Kidney tubule cell (primary cell): ENCODE measurements around the gene C12orf57.

Experiments used
- DNase-seq: peaks from one replicate; pipeline ENCODE4 v3.0.0-alpha.2; 2018; ENCODE audit warnings: low spot score

The C12orf57 gene

DNA sequence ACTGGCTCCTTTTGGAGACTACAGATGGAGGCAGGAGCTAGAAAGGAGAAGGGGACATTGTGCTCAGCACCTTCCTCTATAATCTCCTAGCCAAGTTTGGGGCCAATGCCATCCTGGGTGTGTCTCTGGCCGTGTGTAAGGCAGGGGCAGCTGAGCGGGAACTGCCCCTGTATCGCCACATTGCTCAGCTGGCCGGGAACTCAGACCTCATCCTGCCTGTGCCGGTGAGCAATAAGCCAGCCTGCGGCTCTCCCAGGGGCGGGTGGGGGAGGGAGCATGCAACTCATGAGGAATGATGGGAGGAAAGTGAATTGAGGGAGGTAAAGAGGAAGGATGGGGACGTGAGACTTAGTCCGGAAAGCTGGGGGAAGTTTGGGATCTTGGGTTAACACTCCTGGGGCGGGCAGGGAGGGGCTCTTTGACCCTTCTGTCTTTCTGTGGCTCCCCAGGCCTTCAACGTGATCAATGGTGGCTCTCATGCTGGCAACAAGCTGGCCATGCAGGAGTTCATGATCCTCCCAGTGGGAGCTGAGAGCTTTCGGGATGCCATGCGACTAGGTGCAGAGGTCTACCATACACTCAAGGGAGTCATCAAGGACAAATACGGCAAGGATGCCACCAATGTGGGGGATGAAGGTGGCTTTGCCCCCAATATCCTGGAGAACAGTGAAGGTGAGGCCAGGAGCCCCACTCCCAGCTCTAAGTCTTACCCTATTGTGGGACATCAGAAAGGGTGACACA is 26.2 kb upstream of the C12orf57 start:
- peak; percentile 67 for DNase-seq

DNA sequence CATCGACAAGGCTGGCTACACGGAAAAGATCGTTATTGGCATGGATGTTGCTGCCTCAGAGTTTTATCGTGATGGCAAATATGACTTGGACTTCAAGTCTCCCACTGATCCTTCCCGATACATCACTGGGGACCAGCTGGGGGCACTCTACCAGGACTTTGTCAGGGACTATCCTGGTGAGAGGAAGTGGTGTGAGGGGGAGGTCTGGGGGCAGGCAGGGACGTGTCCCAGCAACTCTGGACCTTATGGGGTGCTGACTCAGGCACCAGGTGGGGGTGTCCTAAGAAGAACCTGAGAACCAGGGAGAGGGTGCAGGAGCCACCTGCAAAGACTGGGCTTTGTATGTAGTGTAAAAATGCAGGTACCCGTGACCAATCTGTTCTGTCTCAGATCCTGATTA is 24.2 kb upstream of the C12orf57 start:
- DNase-seq: no peak

DNA sequence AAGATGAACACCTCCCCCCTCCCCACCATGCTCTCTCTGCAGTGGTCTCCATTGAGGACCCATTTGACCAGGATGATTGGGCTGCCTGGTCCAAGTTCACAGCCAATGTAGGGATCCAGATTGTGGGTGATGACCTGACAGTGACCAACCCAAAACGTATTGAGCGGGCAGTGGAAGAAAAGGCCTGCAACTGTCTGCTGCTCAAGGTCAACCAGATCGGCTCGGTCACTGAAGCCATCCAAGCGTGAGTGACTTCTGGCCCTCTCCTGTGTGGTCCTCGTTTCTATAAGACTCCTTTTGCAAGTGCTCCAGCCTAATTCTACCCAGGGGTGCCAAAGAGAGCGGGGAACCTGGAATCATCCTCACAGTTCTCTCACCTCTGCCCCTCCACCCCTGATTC is 22.3 kb upstream of the C12orf57 start:
- no peak for DNase-seq

DNA sequence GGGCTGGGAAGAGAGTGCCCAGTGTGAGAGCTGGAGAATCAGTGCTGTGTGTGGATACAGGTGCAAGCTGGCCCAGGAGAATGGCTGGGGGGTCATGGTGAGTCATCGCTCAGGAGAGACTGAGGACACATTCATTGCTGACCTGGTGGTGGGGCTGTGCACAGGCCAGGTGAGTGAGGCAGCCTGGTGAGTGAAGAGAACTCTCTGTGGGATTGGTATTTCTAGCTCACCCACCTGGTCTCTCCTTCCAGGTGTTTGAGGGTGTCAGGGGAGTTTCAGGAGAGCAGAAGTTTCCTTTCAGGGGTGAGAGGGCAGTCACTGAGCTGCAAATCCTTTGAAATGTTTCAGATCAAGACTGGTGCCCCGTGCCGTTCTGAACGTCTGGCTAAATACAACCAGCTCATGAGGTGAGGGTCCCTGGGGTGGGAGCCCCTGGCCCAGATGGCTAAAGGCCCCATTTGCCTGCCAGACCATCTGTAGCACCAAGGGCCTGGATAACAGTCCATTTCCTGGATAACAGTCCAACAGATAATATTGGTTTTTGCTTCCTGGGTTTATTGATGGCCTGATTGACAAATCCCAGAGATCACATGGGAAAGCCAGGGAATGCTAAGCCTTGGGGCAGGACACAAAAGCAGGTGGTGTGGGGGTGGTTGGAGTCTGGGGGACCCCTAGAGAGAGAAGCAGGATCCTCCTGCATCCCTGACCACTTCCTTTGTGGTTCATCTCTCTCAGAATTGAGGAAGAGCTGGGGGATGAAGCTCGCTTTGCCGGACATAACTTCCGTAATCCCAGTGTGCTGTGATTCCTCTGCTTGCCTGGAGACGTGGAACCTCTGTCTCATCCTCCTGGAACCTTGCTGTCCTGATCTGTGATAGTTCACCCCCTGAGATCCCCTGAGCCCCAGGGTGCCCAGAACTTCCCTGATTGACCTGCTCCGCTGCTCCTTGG is 21.6 kb upstream of the C12orf57 start:
- DNase-seq: peak; percentile 69

DNA sequence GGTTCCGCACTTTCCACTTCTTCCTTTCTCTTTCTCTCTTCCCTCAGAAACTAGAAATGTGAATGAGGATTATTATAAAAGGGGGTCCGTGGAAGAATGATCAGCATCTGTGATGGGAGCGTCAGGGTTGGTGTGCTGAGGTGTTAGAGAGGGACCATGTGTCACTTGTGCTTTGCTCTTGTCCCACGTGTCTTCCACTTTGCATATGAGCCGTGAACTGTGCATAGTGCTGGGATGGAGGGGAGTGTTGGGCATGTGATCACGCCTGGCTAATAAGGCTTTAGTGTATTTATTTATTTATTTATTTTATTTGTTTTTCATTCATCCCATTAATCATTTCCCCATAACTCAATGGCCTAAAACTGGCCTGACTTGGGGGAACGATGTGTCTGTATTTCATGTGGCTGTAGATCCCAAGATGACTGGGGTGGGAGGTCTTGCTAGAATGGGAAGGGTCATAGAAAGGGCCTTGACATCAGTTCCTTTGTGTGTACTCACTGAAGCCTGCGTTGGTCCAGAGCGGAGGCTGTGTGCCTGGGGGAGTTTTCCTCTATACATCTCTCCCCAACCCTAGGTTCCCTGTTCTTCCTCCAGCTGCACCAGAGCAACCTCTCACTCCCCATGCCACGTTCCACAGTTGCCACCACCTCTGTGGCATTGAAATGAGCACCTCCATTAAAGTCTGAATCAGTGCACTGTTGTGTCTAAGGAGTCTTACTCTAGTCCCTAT is 20.7 kb upstream of the C12orf57 start:
- no peak for DNase-seq

DNA sequence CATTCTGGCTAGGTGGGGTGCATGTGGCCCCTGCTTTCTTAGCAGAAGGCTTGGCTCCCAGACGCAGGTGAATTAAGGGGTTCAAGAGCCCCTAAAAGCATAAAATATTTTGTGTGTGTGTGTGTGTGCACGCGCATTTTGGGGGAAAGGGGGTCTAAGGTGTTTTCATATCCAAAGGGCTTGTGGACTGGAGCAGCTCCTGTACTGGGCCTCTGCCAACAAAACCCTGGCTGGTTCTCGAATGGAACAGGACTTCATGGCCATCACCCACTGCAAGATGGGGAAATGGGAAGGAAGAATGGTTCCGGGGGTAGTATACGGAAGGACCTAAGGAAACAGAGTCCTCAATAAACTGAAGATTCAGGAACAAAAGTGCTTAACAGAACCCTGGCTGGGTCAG is 20.0 kb upstream of the C12orf57 start:
- no peak for DNase-seq

DNA sequence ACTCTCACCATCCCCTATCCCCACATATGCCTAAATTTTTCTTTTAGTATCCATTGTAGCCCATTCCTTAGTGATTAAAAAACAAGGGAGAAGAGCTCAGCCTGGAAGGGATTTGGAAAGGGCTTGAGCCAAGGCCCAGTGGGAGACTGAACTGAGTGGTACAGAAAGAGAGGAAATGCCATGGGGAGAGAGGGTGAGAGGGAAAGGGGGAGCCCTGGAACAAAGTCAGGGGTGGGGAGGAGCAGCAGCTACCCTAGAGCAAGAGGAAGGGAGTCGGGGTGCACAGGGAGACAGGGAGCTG is 18.6 kb upstream of the C12orf57 start:
- no peak for DNase-seq

DNA sequence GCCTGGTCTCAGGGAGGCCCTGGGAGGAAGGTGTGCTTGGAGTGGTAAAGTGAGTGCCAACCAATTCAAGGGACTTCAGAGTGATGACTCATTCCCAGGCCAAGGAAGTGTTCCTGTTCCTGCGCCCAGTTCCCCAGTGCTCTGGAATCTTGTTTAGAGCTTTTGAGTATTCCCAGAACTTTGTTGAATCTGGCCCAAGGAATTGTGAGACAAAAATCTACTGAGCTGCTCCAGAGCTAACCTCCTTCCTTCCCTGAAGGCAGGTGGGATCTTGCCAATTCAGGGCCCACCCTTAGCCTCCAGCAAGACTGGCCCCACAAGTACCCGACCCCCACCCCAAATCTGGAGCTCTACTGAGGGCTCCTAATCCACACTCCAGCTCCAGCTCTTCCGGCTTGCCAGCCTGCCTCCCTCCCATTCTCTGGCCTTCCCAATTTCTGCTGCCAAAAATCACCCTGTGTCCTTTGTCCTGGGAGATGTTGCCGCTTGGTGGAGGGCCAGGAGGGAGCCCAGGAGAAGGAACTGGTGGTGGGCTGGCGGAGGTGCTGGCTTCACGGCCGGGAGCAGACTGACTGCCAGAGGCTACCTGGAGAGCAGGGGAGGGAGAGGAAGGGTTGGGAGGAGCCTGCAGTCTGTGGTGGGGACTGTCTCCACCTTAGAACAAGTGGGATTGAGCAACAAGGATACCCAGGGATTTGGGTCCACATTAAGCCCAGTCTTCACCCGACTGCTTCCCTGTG is 18.1 kb upstream of the C12orf57 start:
- peak; percentile 93 for DNase-seq

DNA sequence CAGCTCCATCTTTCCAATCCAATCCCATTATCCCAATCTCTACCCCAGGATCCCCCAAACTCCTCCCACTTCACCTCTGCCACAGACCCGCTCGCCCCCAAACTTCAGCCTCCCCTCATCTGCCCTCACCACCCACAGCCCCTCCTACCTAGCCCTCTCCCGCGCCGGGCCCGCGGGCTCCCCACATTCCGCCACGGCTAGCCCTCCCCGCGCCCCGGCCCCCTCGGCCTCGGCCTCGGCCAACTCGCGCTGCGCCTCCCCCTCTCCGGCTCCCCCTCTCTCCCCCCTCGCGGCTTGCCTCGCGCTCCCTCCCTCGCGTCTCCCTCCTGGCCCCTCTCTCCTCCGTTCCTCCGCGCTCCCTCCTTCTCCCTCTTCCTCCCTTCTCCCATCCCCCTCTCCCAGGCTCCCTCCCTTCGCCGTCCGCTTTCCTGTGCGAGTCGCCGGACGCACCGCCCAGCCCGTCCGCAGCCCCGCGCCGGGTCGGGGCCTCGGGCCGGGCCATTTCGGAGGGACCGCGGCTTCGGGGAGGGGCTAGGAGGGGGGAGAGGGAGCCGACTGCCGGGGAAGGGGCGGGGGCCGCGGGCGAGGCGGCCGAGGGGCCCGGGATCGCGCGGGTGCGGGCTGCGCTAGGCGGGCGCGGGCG is 16.3 kb upstream of the C12orf57 start, which contains the start of gene ATN1:
TSS of gene ATN1 (plus strand) at position 581 of the 643 bp plus-strand sequence. CDS start 6,043 bp downstream, outside the sequence.
- DNase-seq: peak; percentile 76

DNA sequence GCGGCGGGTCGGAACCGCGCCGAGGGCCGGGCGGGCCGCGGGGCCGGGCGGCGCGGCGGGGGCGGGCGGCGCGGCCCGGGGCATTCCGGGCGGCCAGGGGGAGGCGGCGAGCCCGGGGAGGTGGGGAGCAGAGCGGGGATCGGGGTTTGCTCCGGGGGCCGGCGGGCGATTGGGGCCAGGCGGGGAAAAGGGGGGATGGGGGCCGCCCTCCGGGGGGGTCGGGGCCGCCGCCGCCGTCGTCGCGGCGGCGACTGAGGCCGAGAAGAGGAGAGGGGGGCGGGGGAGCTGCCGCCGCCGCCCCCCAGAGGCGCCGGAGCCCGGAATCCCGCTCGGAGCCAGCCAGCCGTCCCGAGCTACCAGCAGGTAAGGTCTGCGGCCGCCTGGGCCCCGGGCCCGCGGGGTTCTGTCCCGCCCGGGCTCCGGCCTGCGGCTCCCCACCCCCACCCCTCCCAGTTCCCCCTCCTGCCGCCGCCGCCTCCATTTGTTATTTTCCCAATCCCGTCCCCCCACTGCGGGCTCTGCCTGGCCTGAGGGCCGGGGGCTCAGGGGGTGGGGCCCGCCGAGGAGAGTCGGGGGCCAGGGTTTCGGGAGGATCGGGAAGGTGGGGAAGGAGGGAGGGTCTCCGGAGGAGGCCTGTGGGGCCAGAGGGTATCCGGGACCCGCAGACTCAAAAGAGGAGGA is 15.7 kb upstream of the C12orf57 start:
- DNase-seq: no peak

DNA sequence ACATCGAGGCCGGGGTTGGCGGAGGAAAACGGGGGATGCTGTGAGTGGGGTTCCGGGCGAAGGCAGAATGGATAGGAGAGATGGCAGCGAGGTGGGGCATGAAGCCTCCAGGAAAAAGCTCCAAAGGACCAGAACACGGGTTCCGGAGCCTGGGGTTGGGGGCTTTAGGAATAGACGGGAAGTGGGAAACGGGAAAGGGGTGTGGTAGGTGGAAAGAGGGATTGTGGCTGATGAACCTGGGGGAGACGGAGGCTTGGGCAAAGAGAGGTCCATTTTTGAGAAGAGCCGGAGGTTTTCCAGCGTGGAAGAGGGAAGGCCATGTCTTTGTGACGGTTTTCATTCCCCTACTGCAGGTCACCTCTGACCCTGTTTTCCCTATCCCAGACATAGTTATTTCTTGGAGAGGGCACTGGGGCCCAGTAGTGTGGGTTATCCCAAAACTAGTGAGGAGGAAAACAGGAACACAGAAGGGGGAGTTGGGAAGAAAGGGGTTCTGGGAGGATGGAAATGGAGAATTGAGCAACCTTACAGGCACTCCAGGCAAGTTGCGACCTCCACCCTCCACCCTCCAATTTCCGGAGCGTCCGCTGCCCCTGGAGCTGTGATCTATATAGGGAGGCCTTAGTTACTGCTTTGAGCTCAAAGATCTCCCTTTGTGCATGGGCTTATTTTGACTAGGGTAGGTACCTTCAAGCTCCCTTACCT is 15.0 kb upstream of the C12orf57 start:
- DNase-seq: no peak

DNA sequence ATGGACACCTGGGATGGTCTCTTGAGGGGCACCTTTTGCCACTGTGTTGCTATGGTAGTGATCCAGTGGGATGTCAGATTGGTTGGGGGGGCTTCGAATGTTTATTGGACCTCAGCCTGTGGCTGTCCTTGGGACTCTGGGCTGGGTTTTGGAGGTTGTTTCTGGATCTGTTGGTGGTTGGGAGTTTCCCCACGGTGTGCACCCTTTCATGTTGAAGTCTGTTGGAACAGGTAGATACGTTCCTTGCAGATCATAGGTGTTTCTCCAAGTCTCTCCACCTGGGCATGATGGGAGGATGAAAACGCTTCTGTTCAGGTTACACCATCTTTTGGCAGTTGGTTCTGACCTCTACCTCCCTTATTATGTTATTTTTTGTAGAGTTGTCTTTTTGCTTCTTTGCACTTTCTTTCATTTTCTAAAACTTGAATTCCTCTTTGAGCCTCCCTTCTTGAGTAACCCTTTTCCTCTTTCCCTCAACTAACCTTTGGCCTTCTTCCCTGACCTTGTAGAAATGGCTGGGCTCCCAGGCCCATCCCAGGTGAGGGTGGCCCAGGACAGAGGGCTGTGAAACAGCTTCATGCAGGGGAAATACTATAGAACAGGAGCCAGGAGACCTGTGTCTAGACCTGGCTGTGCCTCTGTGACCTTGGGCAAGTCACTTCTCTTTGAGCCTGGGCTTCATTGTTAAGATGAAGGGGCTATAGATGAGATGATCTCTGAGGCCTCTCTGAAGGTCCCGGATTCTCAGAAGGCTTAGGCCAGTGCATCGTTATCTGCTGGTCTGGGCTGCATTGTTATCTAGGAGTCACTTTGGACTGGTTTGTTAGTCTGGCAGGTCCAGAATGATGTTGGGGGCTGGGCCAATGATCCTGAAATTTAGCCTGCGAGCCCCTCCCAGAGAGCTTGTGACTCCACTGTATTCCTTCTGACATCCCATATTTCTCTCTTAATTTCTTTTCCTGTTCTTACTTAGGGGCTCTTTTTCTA is 14.1 kb upstream of the C12orf57 start:
- no peak for DNase-seq

DNA sequence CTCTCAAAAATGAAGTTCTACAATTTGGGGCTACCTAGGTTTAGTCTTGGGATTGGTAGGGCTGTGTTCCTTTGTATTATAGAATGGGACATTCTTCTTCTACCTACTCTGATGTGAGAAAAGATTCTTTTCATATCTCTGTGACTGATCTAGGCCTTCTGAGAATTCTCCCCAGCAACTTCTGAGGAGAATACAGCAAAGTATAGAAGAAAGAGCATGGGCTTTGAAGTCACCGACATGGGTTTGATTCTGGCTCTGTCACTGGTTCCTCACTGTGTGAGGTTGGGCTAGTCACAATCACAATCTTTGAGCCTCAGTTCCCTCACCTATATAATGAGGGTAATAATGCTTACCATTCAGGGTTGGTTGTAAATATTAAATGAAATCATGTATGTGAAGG is 11.1 kb upstream of the C12orf57 start:
- DNase-seq: no peak

DNA sequence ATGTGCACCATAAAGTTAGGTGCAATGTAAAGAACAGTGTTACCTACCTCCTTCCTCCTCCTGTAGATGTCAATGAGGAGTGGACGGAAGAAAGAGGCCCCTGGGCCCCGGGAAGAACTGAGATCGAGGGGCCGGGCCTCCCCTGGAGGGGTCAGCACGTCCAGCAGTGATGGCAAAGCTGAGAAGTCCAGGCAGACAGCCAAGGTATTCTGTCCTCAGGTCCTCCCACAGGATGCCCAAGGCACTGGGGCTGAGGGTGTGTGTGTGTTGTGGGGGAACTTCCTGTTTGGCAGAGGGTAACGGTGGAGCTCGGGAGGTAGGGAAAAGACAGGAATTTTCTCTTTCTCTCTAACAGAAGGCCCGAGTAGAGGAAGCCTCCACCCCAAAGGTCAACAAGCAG is 9.7 kb upstream of the C12orf57 start:
- peak; percentile 37 for DNase-seq

DNA sequence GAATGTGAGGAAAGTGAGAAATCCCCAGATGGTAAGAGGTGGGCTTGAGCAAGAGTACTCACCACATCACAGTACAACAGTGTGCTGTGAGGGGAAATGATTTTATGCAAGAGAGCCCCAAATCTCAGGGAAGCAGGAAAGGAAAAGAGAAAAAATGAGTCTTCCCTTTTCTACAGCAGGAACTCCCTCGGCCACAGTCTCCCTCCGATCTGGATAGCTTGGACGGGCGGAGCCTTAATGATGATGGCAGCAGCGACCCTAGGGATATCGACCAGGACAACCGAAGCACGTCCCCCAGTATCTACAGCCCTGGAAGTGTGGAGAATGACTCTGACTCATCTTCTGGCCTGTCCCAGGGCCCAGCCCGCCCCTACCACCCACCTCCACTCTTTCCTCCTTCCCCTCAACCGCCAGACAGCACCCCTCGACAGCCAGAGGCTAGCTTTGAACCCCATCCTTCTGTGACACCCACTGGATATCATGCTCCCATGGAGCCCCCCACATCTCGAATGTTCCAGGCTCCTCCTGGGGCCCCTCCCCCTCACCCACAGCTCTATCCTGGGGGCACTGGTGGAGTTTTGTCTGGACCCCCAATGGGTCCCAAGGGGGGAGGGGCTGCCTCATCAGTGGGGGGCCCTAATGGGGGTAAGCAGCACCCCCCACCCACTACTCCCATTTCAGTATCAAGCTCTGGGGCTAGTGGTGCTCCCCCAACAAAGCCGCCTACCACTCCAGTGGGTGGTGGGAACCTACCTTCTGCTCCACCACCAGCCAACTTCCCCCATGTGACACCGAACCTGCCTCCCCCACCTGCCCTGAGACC is 8.2 kb upstream of the C12orf57 start:
- no peak for DNase-seq

DNA sequence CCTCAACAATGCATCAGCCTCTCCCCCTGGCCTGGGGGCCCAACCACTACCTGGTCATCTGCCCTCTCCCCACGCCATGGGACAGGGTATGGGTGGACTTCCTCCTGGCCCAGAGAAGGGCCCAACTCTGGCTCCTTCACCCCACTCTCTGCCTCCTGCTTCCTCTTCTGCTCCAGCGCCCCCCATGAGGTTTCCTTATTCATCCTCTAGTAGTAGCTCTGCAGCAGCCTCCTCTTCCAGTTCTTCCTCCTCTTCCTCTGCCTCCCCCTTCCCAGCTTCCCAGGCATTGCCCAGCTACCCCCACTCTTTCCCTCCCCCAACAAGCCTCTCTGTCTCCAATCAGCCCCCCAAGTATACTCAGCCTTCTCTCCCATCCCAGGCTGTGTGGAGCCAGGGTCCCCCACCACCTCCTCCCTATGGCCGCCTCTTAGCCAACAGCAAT is 7.6 kb upstream of the C12orf57 start:
- DNase-seq: no peak

DNA sequence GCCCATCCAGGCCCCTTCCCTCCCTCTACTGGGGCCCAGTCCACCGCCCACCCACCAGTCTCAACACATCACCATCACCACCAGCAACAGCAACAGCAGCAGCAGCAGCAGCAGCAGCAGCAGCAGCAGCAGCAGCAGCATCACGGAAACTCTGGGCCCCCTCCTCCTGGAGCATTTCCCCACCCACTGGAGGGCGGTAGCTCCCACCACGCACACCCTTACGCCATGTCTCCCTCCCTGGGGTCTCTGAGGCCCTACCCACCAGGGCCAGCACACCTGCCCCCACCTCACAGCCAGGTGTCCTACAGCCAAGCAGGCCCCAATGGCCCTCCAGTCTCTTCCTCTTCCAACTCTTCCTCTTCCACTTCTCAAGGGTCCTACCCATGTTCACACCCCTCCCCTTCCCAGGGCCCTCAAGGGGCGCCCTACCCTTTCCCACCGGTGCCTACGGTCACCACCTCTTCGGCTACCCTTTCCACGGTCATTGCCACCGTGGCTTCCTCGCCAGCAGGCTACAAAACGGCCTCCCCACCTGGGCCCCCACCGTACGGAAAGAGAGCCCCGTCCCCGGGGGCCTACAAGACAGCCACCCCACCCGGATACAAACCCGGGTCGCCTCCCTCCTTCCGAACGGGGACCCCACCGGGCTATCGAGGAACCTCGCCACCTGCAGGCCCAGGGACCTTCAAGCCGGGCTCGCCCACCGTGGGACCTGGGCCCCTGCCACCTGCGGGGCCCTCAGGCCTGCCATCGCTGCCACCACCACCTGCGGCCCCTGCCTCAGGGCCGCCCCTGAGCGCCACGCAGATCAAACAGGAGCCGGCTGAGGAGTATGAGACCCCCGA is 7.0 kb upstream of the C12orf57 start:
- DNase-seq: no peak
